ENCODE data around the gene KIAA0232.
A peak's percentile ranks its signal among the peaks of the same experiment; 100 is the strongest.

DNA sequence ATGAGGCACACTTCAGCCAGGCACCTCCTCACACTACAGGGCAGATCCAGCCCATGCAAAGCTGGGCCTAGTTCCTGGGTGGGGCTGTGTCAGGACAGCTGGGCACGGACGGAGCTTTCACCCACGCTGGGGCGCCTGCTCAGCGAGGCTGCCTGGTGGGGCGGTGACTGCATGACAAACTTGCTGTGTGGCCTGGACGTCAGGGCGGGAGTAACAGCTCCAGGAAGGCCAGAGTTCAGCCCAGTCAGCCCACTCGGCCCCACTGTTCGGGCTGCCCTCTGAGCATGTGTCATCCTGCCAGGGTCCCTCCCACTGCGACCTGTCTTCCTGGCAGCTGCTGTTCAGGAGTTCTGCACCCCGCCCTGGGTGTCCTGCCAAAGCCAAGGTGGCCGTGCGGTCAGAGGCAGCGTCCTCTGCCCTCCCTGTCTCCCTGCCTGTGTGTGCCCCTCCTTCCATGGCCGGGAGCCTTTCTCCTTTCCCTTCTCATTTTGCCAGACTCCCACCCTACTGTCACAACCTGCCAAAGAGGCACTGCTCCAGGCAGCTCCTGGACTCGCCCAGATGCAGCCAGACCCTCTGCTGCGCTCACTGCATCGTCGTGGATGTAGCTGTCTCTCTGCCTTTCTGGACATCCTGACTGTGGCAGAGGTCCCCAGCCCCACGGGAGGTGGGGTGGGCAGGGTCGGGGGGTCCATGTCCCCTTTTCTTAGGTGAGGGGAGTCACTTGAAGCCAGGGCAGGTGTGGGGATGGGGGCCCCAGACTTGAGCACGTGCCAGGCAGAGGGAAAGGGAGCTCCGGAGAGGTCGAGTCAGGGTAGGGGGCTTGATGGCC lies 33.0 kb upstream of the KIAA0232 start:
- no peak for TF ChIP-seq POLR2A (IDR thresholded peaks at IDR 0.05)
- TF ChIP-seq, protein P1, sequence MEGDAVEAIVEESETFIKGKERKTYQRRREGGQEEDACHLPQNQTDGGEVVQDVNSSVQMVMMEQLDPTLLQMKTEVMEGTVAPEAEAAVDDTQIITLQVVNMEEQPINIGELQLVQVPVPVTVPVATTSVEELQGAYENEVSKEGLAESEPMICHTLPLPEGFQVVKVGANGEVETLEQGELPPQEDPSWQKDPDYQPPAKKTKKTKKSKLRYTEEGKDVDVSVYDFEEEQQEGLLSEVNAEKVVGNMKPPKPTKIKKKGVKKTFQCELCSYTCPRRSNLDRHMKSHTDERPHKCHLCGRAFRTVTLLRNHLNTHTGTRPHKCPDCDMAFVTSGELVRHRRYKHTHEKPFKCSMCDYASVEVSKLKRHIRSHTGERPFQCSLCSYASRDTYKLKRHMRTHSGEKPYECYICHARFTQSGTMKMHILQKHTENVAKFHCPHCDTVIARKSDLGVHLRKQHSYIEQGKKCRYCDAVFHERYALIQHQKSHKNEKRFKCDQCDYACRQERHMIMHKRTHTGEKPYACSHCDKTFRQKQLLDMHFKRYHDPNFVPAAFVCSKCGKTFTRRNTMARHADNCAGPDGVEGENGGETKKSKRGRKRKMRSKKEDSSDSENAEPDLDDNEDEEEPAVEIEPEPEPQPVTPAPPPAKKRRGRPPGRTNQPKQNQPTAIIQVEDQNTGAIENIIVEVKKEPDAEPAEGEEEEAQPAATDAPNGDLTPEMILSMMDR (IDR thresholded peaks at IDR 0.05), result peak in 1 of 3 donors; percentile 18
